T47D (cell line): Measurements from ENCODE around the gene CMTM6.

Experiments
- DNase-seq, 2 experiments: peaks; one replicate each; pipeline versions ENCODE4 v3.0.0 to v3.0.0-alpha.2; 2011 to 2012; ENCODE audit warnings: low read depth in 1 of 2, low spot score in 1 of 2
- JUND ChIP-seq: IDR thresholded peaks from 2 replicates; pipeline ENCODE4 v1.6.1; 2012; ENCODE audit warnings: low read depth
- in situ Hi-C: cut with HindIII; loops from 2 replicates; pipeline ENCODE4 v1.10.0; 2016; ENCODE audit warnings: low sequenced_read_pairs, low pct_unique_long_range_greater_than_20kb

CMTM6 gene

DNA sequence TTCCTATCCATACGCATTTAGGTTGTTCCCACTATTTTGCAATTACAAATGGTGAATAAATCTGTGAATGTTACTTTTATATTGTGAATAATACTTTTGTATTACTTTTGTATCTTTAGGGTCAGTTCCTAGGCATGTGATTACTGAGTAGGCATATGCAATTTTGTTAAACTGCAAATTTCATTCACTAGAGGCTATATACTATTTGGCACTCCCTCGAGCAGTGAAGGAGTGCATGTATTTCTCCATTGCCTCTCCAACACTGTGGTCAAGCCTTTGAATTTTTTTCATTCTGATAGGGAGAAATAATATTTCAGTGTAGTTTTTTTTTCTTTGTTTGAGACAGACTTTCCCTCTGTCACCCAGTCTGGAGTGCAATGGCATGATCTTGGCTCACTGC, 8.4 kb upstream of the CMTM6 start:
- no peak for DNase-seq
- in situ Hi-C loops = no loop called here
- TF ChIP-seq JUND = no peak

GRCh38 chr3:32510075-32510724, 7.5 kb upstream of the CMTM6 start:
- no peak for TF ChIP-seq JUND
- in situ Hi-C loops = no loop called here
- DNase-seq = peak; percentile 57 to 84

- in situ Hi-C loops = no loop called here
- no peak for TF ChIP-seq JUND
- no peak for DNase-seq
Observed at GRCh38 chr3:32508711-32509110, 6.1 kb upstream of the CMTM6 start.

- DNase-seq = no peak
- no peak for TF ChIP-seq JUND
- in situ Hi-C loops = no loop called here
Observed at GRCh38 chr3:32506466-32506865, 3.8 kb upstream of the CMTM6 start.

GRCh38 chr3:32502946-32503286, 264 bp upstream of the CMTM6 start:
- TF ChIP-seq JUND = no peak
- in situ Hi-C loops = no loop called here
- no peak for DNase-seq

DNA sequence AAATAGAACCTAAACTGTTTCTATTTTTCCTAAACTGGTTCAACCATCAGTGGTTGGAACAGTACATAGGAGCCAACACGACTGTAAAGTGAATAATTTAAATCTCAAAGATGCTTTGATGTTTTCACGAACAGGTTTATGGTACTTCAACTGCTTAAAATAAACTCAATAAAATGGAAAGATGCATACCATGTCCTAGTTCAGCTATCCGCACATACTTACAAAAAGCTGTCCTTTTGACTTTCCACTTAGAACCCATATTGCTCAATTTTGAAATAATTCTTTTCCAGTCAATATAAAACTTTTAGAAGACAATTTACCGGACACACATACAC, 902 bp downstream of the CMTM6 start:
- in situ Hi-C loops = no loop called here
- TF ChIP-seq JUND = no peak
- DNase-seq = no peak

- DNase-seq = no peak
- no peak for TF ChIP-seq JUND
- in situ Hi-C loops = no loop called here
Observed at GRCh38 chr3:32500880-32501782, 1.5 kb downstream of the CMTM6 start.

- in situ Hi-C loops = no loop called here
- DNase-seq = no peak
- TF ChIP-seq JUND = no peak
Observed at GRCh38 chr3:32500231-32500630, 2.4 kb downstream of the CMTM6 start.

DNA sequence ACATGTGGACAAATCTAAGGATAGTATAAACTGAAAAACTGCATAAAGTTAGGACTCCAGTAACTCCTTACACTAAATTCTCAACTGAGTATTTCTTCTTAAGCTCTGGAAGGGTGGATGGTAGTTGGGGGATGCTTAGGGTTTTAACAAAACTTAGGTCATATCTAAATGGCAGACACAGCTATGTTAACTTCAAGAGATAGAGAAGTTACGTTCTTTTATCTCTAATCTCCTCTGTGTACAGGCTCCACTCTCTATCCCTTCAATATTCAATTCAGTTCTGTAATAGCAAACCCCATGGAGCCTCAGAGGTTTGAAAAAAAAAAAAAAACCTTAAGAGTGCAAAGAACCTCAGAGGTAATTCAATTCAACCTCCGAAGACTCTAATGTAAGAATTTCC, 3.1 kb downstream of the CMTM6 start:
- in situ Hi-C loops = no loop called here
- DNase-seq = no peak
- no peak for TF ChIP-seq JUND

GRCh38 chr3:32498992-32499391, 3.7 kb downstream of the CMTM6 start:
- no peak for DNase-seq
- in situ Hi-C loops = no loop called here
- no peak for TF ChIP-seq JUND

DNA sequence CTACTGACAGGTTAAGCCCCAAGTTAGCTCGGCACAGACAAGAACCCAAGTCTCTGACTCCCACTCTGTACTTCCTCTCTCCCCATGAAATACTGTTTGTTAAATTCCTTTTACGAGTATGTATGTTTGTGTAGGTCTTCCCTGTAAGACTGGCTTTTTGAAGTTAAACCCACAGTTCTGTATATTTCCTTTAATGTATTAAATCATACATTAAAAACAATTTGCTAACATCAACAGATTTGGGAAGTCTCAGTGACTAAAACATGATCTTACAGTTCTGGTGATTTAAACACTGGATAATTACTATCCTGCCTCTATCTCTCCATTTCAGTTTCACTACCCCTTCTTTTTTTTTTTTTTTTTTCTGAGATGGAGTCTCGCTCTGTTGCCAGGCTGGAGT, 4.4 kb downstream of the CMTM6 start:
- in situ Hi-C loops = no loop called here
- TF ChIP-seq JUND = no peak
- no peak for DNase-seq

- no peak for TF ChIP-seq JUND
- in situ Hi-C loops = no loop called here
- peak in 1 of 2 experiments; percentile 8 for DNase-seq
Observed at GRCh38 chr3:32495609-32496008, 7.0 kb downstream of the CMTM6 start.

GRCh38 chr3:32495085-32495484, 7.6 kb downstream of the CMTM6 start:
- in situ Hi-C loops = no loop called here
- no peak for TF ChIP-seq JUND
- DNase-seq = no peak
